Measurements from ENCODE around the gene RAB3B.
"Not testable (repeated sequence)": the region's sequence is repeated elsewhere in the genome, so short reads cannot be mapped to it uniquely, and the experiment has no call there.

Gene RAB3B, protein sequence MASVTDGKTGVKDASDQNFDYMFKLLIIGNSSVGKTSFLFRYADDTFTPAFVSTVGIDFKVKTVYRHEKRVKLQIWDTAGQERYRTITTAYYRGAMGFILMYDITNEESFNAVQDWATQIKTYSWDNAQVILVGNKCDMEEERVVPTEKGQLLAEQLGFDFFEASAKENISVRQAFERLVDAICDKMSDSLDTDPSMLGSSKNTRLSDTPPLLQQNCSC

GRCh38 chr1:51990478-51990965, at the start of gene RAB3B:
RAB3B (minus strand) TSS chr1:51990700; CDS start chr1:51977117, 13,583 bp downstream.
- FAIRE-seq: no peak

- no peak for FAIRE-seq
Observed at GRCh38 chr1:52037909-52038308, 47.4 kb upstream of the RAB3B start.

DNA sequence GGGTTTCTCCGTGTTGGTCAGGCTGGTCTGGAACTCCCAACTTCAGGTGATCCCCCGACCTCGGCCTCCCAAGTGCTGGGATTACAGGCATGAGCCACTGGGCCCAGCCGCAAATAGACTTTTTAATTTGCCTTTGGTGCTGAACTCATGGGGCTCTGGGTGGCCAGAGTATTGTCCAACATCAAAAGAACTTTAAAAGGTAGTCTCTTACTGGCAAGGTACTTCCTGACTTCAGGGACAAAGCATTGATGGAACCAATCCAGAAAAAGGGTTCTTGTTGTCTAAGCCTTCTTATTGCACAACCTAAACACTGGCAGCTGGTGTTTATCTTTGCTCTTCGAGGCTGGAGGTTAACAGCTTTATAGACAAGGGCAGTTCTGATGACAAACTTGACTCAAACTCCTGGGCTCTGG, 46.9 kb upstream of the RAB3B start:
- no peak for FAIRE-seq

GRCh38 chr1:52034050-52034384, 43.5 kb upstream of the RAB3B start:
- FAIRE-seq: no peak

- no peak for FAIRE-seq
Observed at GRCh38 chr1:52033190-52034049, 42.9 kb upstream of the RAB3B start, which contains the start of gene KTI12. KTI12 (minus strand) TSS chr1:52033810; CDS start chr1:52033761, 49 bp downstream.

- no peak for FAIRE-seq
Observed at GRCh38 chr1:52032785-52033131, 42.3 kb upstream of the RAB3B start.

- no peak for FAIRE-seq
Observed at GRCh38 chr1:52032124-52032784, 41.8 kb upstream of the RAB3B start.

- FAIRE-seq: not testable (repeated sequence)
Observed at GRCh38 chr1:52028839-52029238, 38.3 kb upstream of the RAB3B start.

- no peak for FAIRE-seq
Observed at GRCh38 chr1:52028328-52028727, 37.8 kb upstream of the RAB3B start.

DNA sequence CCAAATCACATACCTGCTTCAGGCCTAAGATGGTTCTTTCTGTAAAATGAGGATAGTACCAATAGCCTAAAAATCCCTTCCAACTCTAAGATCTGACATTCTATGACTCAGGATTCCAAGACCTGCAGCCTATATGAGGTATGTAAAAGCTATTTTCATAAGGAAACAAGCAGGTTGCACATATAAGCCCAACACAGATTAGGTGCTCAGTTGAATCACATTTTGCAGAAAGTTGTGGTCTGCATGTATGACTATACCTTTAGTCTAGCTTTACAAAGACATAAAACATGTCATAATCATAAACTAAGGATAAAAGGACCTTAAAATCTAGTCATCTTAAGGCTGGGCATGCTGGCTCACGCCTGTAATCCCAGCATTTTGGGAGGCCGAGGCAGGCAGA, 35.8 kb upstream of the RAB3B start:
- no peak for FAIRE-seq

DNA sequence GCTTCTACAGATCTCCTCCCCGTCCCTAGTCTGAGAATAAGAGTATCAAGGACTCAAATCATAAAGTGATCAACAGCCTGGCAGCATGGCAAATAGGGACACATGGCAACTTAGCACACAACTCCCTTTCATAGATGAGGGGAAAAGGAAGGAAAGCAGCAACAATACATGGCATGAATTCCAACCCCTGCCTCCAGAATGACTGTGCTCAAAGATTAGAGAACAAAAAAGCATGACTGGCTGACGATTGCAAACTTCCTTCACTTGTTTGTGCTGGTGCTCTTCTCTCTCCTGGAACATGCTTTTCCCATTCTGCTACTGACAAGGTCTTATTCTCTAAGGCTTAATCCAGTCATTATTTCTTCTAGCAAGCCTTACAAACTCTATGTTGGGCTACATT, 31.6 kb upstream of the RAB3B start:
- FAIRE-seq: no peak

GRCh38 chr1:52008071-52008809, 17.7 kb upstream of the RAB3B start:
- FAIRE-seq: peak; percentile 8

DNA sequence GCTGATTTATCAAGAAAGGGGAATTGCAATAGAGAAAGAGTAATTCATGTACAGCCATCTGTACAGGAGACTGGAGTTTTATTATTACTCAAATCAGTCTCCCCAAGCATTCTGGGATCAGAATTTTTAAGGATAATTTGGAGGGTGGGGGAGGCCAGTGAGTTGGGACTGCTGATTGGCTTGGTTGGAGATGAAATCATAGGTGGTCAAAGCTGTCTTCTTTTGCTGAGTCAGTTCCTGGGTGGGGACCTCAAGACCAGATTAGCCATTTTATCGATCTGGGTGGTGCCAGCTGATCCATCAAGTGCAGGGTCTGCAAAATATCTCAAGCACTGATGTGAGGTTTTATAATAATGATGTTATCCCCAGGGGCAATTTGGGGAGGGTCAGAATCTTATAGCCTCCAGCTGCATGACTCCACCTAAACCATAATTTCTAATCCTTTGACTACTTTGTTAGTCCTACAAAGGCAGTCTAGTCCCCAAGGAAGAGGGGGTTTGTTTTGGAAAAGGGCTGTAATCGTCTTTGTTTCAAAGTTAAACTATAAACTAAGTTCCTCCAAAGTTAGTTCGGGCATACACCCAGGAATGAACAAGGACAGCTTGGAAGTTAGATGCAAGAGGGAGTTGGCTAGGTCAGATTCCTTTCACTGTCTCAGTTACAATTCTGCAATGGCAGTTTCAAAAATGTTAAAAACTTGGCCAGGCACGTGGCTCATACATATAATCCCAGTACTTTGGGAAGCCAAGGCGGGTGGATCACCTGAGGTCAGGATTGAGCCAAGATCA, 16.9 kb upstream of the RAB3B start:
- no peak for FAIRE-seq

- not testable (repeated sequence) for FAIRE-seq
Observed at GRCh38 chr1:52006081-52006553, 15.6 kb upstream of the RAB3B start.

GRCh38 chr1:52005548-52005947, 15.0 kb upstream of the RAB3B start:
- FAIRE-seq: not testable (repeated sequence)

DNA sequence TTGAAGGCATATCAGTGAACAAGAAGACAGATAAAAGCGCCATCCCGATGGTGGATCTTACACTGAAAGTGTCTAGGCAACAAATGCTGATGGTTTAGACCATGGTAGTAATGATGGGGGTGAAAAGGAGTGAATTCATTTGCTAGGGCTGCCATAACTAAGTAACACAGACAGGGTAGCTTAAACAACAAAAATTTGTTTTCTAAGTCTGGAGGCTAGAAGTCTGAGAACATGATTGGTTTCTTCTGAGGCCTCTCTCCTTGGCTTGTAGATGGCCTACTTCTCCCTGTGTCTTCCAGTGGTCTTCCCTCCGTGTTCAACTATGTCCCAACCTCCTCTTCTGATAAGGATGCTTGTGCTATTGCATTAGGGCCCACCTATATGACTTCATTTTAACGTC, 13.4 kb upstream of the RAB3B start:
- no peak for FAIRE-seq

DNA sequence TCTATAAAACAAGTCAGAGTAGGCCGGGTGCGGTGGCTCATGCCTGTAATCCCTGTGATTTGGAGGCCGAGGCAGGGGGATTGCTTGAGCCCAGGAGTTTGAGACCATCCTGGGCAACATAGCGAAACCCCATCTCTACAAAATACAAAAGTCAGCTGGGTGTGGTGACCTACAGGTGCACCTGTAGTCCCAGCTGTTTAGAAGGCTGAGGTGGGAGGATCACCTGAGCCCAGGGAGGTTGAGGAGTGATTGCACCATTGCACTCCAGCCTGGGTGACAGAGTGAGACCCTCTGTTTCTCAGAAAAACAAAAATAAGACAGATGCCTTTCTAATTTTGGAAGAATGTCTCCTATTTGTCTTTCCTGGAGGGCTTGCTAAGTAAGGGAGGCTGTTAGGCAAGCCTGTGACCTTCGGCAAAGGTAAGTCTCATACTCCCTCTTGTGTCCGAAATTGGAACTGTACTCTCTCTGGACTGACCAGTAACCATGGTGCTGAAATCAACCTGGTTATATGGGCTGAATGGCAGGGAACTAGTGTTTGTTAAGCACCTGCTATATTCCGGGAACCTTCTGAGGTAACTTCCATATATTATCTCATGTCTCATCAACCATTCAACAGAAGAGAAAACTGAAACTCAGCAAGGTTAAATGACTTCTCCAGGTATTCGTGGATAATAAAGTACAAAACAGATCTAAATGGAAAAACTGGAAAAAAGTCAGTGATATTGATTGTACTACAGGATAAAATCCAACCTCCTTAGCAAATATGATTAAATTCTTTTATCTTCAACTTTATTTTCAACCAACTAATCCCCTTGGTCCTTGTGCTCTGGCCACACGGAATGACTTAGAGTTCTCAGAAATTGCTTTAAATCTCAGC, 11.8 kb upstream of the RAB3B start:
- no peak for FAIRE-seq

GRCh38 chr1:51998701-51999100, 8.2 kb upstream of the RAB3B start:
- FAIRE-seq: no peak

DNA sequence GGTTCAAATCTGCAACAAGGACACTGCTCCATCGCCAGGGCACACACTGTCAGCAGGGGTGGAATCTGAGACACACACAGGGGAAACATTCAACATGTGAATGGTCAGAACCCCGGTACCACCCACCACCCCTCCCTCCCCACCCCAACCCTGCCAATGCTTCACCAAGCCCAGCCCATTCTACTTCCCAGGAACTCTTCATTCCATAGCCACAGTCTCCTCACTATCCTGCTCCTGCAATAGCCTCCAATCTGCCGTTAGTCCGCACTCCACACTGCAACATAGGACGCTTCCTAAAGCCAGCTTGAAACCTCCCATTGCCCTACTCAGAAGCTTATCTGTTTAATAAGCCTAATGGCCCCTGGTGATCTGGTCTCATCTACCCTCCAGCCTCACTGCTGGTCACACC, 7.5 kb upstream of the RAB3B start:
- FAIRE-seq: no peak

- FAIRE-seq: no peak
Observed at GRCh38 chr1:51989582-51990477, 670 bp downstream of the RAB3B start.

Measured in endometrium (tissue), 2 donors.